CD14-positive monocyte (primary cell): ENCODE results near the gene VSX2. TPM values are rescaled to one million over a fixed set of nuclear protein-coding genes. Genes with fewer than 3 reads are reported as not detected.

ENCODE experiments used
- DNase-seq, 3 donors: peaks; one replicate each; pipeline ENCODE4 v3.0.0-alpha.2; 2011 to 2022
- H2AFZ ChIP-seq: 2 replicates; pipeline ENCODE4 v1.6.0; 2012; ENCODE audit warnings: mild to moderate bottlenecking, low read depth, low read length, inconsistent platforms; ENCODE audit not compliant: insufficient read depth, poor library complexity, severe bottlenecking
- H3K27ac ChIP-seq, 2 donors: 1 replicate in 1 of 2; 2 replicates in 1 of 2; pipeline ENCODE4 v1.5.1; 2012 to 2013; ENCODE audit warnings: low read length in 2 of 2, control low read depth in 1 of 2, inconsistent platforms in 1 of 2, low read depth in 1 of 2, mild to moderate bottlenecking in 1 of 2
- H3K27me3 ChIP-seq, 2 donors: one replicate each; pipeline versions ENCODE4 v1.6.0 to v1.6.1; 2011 to 2013; ENCODE audit warnings: low read length in 2 of 2; ENCODE audit not compliant: control insufficient read depth in 2 of 2, insufficient read depth in 2 of 2
- H3K36me3 ChIP-seq, 2 donors: replicated peaks in 1 of 2; 1 replicate in 1 of 2; 2 replicates in 1 of 2; pipeline versions ENCODE4 v1.5.1 to v1.6.1; 2012 to 2013; ENCODE audit warnings: low read length in 2 of 2, control low read depth in 1 of 2, inconsistent platforms in 1 of 2, mild to moderate bottlenecking in 1 of 2; ENCODE audit not compliant: insufficient read depth in 2 of 2, control insufficient read depth in 1 of 2
- H3K4me1 ChIP-seq, 2 donors: 1 replicate in 1 of 2; 2 replicates in 1 of 2; pipeline versions ENCODE4 v1.5.1 to v1.6.1; 2012 to 2013; ENCODE audit warnings: low read length in 2 of 2, control low read depth in 1 of 2, inconsistent platforms in 1 of 2, mild to moderate bottlenecking in 1 of 2, moderate library complexity in 1 of 2; ENCODE audit not compliant: insufficient read depth in 2 of 2, control insufficient read depth in 1 of 2
- H3K4me2 ChIP-seq: replicated peaks from 2 replicates; pipeline ENCODE3; 2012; ENCODE audit warnings: low read length, moderate library complexity, mild to moderate bottlenecking; ENCODE audit not compliant: poor library complexity, severe bottlenecking; ENCODE audit errors: extremely low read depth
- H3K4me3 ChIP-seq, 3 experiments: fragments of 200-600 bp in 1 of 3; sonication (generic) in 1 of 3; replicated peaks in 1 of 3; 1 replicate in 2 of 3; 2 replicates in 1 of 3; pipeline ENCODE4 v1.5.1; 2011 to 2013; ENCODE audit warnings: low read length in 3 of 3, mild to moderate bottlenecking in 3 of 3, control low read depth in 2 of 3, low read depth in 2 of 3, inconsistent platforms in 1 of 3, moderate library complexity in 1 of 3
- H3K79me2 ChIP-seq: 2 replicates; pipeline ENCODE4 v1.6.0; 2012; ENCODE audit warnings: mild to moderate bottlenecking, control low read depth, inconsistent platforms, low read length, moderate library complexity; ENCODE audit not compliant: insufficient read depth
- H3K9ac ChIP-seq: 2 replicates; pipeline ENCODE4 v1.6.0; 2017; ENCODE audit warnings: low read length, mild to moderate bottlenecking; ENCODE audit not compliant: insufficient read depth, poor library complexity, severe bottlenecking
- H3K9me3 ChIP-seq, 2 donors: replicated peaks in 1 of 2; 1 replicate in 1 of 2; 2 replicates in 1 of 2; pipeline versions ENCODE4 v1.5.1 to v1.6.1; 2012 to 2013; ENCODE audit warnings: low read length in 2 of 2, control low read depth in 1 of 2; ENCODE audit not compliant: control insufficient read depth in 1 of 2, insufficient read depth in 1 of 2
- H4K20me1 ChIP-seq: 2 replicates; pipeline ENCODE4 v1.6.0; 2012; ENCODE audit warnings: mild to moderate bottlenecking, low read length, control low read depth, moderate library complexity; ENCODE audit not compliant: insufficient read depth
- H3K27ac Mint-ChIP-seq, 7 donors: one replicate each; pipeline ENCODE4 v1.8.0; 2020; ENCODE audit warnings: mild to moderate bottlenecking in 7 of 7, mixed read lengths in 7 of 7, moderate library complexity in 6 of 7, inconsistent platforms in 2 of 7
- H3K27me3 Mint-ChIP-seq, 3 donors: one replicate each; pipeline ENCODE4 v1.8.0; 2021 to 2022; ENCODE audit warnings: low read depth in 3 of 3, mild to moderate bottlenecking in 3 of 3, mixed read lengths in 3 of 3, moderate library complexity in 3 of 3, inconsistent platforms in 1 of 3
- H3K36me3 Mint-ChIP-seq, 2 donors: one replicate each; pipeline ENCODE4 v1.8.0; 2020; ENCODE audit warnings: mixed read lengths in 2 of 2, inconsistent platforms in 1 of 2, mild to moderate bottlenecking in 1 of 2
- H3K4me1 Mint-ChIP-seq: one replicate; pipeline ENCODE4 v1.8.0; 2020; ENCODE audit warnings: mild to moderate bottlenecking, mixed read lengths
- H3K4me3 Mint-ChIP-seq, 2 donors: one replicate each; pipeline ENCODE4 v1.8.0; 2020; ENCODE audit warnings: mild to moderate bottlenecking in 2 of 2, mixed read lengths in 2 of 2, moderate library complexity in 1 of 2
- H3K9me3 Mint-ChIP-seq, 7 donors: one replicate each; pipeline ENCODE4 v1.8.0; 2020 to 2022; ENCODE audit warnings: mixed read lengths in 7 of 7, mild to moderate bottlenecking in 6 of 7, moderate library complexity in 6 of 7, inconsistent platforms in 2 of 7
- WGBS: methylation state at CpG from one replicate; pipeline ENCODE4 v1.1.5; 2013; ENCODE audit warnings: missing lambda C conversion rate; ENCODE audit not compliant: insufficient coverage; 5-methylcytosine and 5-hydroxymethylcytosine counted together
- intact Hi-C, 2 donors: fragments of 100-400 bp; cut with micrococcal nuclease; formaldehyde crosslinking; loops; one replicate each; pipeline versions ENCODE4 v1.15.0 to v1.15.1; 2023
- polyA plus RNA-seq, 3 donors: library from polyadenylated mRNA; depleted of rRNA in 1 of 3; unstranded in 2 of 3; stranded (reverse) in 1 of 3; fragments of 300-500 nt in 2 of 3; fragments of >200 nt in 1 of 3; fragmentation: Illumina TruSeq in 2 of 3; gene quantifications; 1 replicate in 2 of 3; 2 replicates in 1 of 3; pipeline ENCODE4 v1.2.3, GENCODE V29; 2012 to 2021
- TF ChIP-seq, protein P1 (sequence below): fragments of 200-600 bp; IDR thresholded peaks from one replicate; pipeline ENCODE4 v1.8.0; 2022; ENCODE audit warnings: antibody characterized with exemption, mild to moderate bottlenecking

The VSX2 gene
- polyA plus RNA-seq, 3 donors: not detected

DNA sequence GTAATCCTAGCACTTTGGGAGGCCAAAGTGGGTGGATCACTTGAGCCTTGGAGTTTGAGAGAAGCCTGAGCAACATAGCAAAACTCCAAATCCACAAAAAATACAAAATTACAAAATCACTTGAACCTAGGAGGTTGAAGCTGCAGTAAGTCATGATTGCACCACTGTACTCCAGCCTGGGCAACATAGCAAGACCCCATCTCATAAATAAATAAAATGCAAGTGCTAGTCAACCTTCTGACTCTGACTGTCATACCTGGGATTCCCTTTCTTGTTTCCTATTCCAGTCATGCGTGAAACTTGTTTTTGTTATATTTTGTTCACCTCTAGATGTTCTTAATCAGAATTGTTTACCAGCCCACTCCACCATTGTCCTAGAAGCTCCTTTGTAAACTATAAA is 32.1 kb downstream of the VSX2 start:
- no peak overlapping the region for H3K27ac Mint-ChIP-seq
- Histone ChIP-seq H2AFZ (no peak overlapping the region), H3K4me1 (no peaks in the 10 kb centered on the region), H3K9ac (no peak overlapping the region), H3K9me3 (no peaks in the 10 kb centered on the region), H3K4me2 (no peak overlapping the region), H3K36me3 (no peaks in the 10 kb centered on the region), H3K79me2 (no peaks in the 10 kb centered on the region), H4K20me1 (no peaks in the 10 kb centered on the region), H3K27me3 (no peaks in the 10 kb centered on the region), H3K27ac (no peak overlapping the region), H3K4me3 (no peak overlapping the region)
- H3K27me3 Mint-ChIP-seq: peaks cover 6 to 16% (median 11%) of the 10 kb centered on the region in 3 donors
- TF ChIP-seq, protein P1, sequence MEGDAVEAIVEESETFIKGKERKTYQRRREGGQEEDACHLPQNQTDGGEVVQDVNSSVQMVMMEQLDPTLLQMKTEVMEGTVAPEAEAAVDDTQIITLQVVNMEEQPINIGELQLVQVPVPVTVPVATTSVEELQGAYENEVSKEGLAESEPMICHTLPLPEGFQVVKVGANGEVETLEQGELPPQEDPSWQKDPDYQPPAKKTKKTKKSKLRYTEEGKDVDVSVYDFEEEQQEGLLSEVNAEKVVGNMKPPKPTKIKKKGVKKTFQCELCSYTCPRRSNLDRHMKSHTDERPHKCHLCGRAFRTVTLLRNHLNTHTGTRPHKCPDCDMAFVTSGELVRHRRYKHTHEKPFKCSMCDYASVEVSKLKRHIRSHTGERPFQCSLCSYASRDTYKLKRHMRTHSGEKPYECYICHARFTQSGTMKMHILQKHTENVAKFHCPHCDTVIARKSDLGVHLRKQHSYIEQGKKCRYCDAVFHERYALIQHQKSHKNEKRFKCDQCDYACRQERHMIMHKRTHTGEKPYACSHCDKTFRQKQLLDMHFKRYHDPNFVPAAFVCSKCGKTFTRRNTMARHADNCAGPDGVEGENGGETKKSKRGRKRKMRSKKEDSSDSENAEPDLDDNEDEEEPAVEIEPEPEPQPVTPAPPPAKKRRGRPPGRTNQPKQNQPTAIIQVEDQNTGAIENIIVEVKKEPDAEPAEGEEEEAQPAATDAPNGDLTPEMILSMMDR: no peak
- H3K4me3 Mint-ChIP-seq: no peak overlapping the region
- no peaks in the 10 kb centered on the region for H3K36me3 Mint-ChIP-seq
- DNase-seq: no peak
- intact Hi-C loops: no loop called here
- no CpG with 5 or more reads among the region's 1 CpG for WGBS
- H3K9me3 Mint-ChIP-seq: peaks cover 0 to 4% (median 0%) of the 10 kb centered on the region in 7 donors
- H3K4me1 Mint-ChIP-seq: peaks cover 3% of the 10 kb centered on the region

DNA sequence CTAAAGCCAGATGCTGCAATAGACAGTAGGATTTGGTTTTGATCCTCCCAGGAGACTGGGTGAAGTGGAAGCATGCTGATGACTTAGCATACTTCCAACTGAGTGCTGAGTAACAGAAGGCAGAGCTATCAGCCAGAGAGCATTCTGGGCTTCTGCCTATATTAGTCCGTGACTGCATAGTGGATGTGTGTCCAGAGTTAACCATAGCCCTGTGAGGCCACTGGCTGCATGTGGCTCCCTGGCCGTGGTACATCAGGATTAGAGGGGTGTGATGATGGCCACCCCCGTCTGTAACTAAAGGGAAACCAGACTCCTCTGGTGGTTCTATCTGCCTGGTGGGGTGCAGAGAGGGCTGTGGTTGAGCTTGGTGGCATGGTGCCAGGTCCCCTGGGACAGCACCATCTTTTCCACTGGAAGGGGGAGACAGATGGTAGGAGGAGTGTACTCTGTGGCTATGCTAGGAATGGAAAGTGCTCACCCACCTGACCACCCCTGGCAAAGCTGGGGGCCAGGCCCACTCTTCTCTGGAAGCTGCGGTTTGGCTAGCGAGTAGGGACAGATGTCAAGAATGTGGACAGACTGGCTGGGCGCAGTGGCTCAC is 36.1 kb downstream of the VSX2 start:
- intact Hi-C loops: no loop called here
- H3K4me1 Mint-ChIP-seq: peaks cover 8% of the 10 kb centered on the region
- H3K4me2 ChIP-seq: no peak overlapping the region

More for the DNA sequence above, 36.1 kb downstream of the VSX2 start:
- H3K36me3 ChIP-seq: no peaks in the 10 kb centered on the region
- H2AFZ ChIP-seq: no peak overlapping the region
- H3K9me3 Mint-ChIP-seq: peaks cover 0 to 8% (median 6%) of the 10 kb centered on the region in 7 donors
- peaks cover 0 to 7% of the 10 kb centered on the region in 2 donors for H3K9me3 ChIP-seq
- no peak overlapping the region for H3K27ac Mint-ChIP-seq
- no peaks in the 10 kb centered on the region for H3K79me2 ChIP-seq
- no peaks in the 10 kb centered on the region for H3K36me3 Mint-ChIP-seq
- peaks cover 2 to 10% (median 4%) of the 10 kb centered on the region in 3 donors for H3K27me3 Mint-ChIP-seq
- no peaks in the 10 kb centered on the region for H4K20me1 ChIP-seq
- no peak overlapping the region for H3K9ac ChIP-seq
- no peak overlapping the region for H3K27ac ChIP-seq
- no peak overlapping the region for H3K4me3 Mint-ChIP-seq
- no peak overlapping the region for H3K4me3 ChIP-seq
- DNase-seq: no peak
- TF ChIP-seq, protein P1: no peak
- H3K4me1 ChIP-seq: no peaks in the 10 kb centered on the region
- 48% methylated on average over 5 of the region's 6 CpGs for WGBS
- no peaks in the 10 kb centered on the region for H3K27me3 ChIP-seq
